Measurements from ENCODE around the gene VAMP2.

Gene VAMP2

DNA sequence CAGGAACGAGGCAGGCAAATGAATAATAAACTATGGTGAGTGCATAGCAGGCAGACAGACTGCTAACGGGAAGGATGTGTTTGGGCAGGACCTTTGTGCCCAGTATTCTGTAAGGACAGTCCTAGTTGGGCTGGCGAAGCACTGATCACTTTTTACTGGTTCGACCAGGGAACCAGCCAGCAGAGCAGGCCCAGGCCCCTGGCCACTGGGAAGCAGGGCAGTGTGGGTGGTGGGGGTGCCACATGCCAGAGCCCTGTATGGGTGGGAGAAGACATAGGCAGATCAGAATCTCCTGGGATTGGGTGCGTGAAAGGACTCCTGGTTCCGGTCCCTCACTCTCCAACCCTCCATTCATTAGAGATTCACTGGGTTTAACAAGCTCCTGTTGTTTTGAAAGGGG lies 4.0 kb upstream of the VAMP2 start:
- H3K9me2 ChIP-seq (replicated peaks; ENCODE audit: low read depth, low read length): no peaks in the 10 kb centered on the region
- no peaks in the 10 kb centered on the region for H3K36me3 ChIP-seq (ENCODE audit: insufficient read depth, low read length)
- peaks cover 19% of the 10 kb centered on the region for H3K4me1 ChIP-seq (ENCODE audit: insufficient read depth, low read length, poor library complexity, severe bottlenecking)
- no peaks in the 10 kb centered on the region; the same call in 1 of the 2 replicates for H3F3A ChIP-seq (ENCODE audit: low read depth)
- H2AFZ ChIP-seq (ENCODE audit: low read length): no peak overlapping the region
- peaks cover 4% of the 10 kb centered on the region for H3K27me3 ChIP-seq (ENCODE audit: insufficient read depth, low read length, poor library complexity, severe bottlenecking)
- H3K4me2 ChIP-seq (ENCODE audit: low read depth, low read length, poor library complexity, severe bottlenecking): no peak overlapping the region
- peaks cover 17% of the 10 kb centered on the region for H3K79me2 ChIP-seq (ENCODE audit: insufficient read depth, low read length)
- H4K20me1 ChIP-seq (ENCODE audit: insufficient read depth, low read length, poor library complexity, severe bottlenecking): peaks cover 10% of the 10 kb centered on the region
- no peak overlapping the region for H3K4me3 ChIP-seq (ENCODE audit: low read length, poor library complexity, severe bottlenecking)
- H3K9me3 ChIP-seq (ENCODE audit: insufficient read depth, low read depth, low read length): no peaks in the 10 kb centered on the region
- TF ChIP-seq, protein P1, sequence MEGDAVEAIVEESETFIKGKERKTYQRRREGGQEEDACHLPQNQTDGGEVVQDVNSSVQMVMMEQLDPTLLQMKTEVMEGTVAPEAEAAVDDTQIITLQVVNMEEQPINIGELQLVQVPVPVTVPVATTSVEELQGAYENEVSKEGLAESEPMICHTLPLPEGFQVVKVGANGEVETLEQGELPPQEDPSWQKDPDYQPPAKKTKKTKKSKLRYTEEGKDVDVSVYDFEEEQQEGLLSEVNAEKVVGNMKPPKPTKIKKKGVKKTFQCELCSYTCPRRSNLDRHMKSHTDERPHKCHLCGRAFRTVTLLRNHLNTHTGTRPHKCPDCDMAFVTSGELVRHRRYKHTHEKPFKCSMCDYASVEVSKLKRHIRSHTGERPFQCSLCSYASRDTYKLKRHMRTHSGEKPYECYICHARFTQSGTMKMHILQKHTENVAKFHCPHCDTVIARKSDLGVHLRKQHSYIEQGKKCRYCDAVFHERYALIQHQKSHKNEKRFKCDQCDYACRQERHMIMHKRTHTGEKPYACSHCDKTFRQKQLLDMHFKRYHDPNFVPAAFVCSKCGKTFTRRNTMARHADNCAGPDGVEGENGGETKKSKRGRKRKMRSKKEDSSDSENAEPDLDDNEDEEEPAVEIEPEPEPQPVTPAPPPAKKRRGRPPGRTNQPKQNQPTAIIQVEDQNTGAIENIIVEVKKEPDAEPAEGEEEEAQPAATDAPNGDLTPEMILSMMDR (conservative IDR thresholded peaks at IDR 0.05; ENCODE audit: low read length): no peak
- TF ChIP-seq EZH2phosphoT487 (IDR thresholded peaks at IDR 0.05; ENCODE audit: borderline replicate concordance): no peak
- H3K9ac ChIP-seq (ENCODE audit: low read depth, low read length, poor library complexity, severe bottlenecking): no peak overlapping the region

GRCh38 chr17:8164815-8165131 lies 2.0 kb upstream of the VAMP2 start:
- Histone ChIP-seq H3K9me3 (ENCODE audit: insufficient read depth, low read depth, low read length) (no peaks in the 10 kb centered on the region), H3K36me3 (ENCODE audit: insufficient read depth, low read length) (no peaks in the 10 kb centered on the region), H4K20me1 (ENCODE audit: insufficient read depth, low read length, poor library complexity, severe bottlenecking) (peaks cover 28% of the 10 kb centered on the region), H3K4me1 (ENCODE audit: insufficient read depth, low read length, poor library complexity, severe bottlenecking) (peaks cover 30% of the 10 kb centered on the region), H2AFZ (ENCODE audit: low read length) (no peak overlapping the region), H3F3A (ENCODE audit: low read depth) (peaks cover 2% of the 10 kb centered on the region; the same call in 1 of the 2 replicates), H3K9me2 (replicated peaks; ENCODE audit: low read depth, low read length) (no peaks in the 10 kb centered on the region), H3K27me3 (ENCODE audit: insufficient read depth, low read length, poor library complexity, severe bottlenecking) (peaks cover 4% of the 10 kb centered on the region), H3K9ac (ENCODE audit: low read depth, low read length, poor library complexity, severe bottlenecking) (peak overlapping the region; percentile 94), H3K4me3 (ENCODE audit: low read length, poor library complexity, severe bottlenecking) (no peak overlapping the region), H3K4me2 (ENCODE audit: low read depth, low read length, poor library complexity, severe bottlenecking) (no peak overlapping the region), H3K79me2 (ENCODE audit: insufficient read depth, low read length) (peaks cover 34% of the 10 kb centered on the region)
- no peak for TF ChIP-seq EZH2phosphoT487 (IDR thresholded peaks at IDR 0.05; ENCODE audit: borderline replicate concordance)
- TF ChIP-seq, protein P1 (conservative IDR thresholded peaks at IDR 0.05; ENCODE audit: low read length): no peak

- Histone ChIP-seq H3K36me3 (ENCODE audit: insufficient read depth, low read length) (no peaks in the 10 kb centered on the region), H3F3A (ENCODE audit: low read depth) (peaks cover 2% of the 10 kb centered on the region; the same call in 1 of the 2 replicates), H4K20me1 (ENCODE audit: insufficient read depth, low read length, poor library complexity, severe bottlenecking) (peaks cover 34% of the 10 kb centered on the region), H3K4me2 (ENCODE audit: low read depth, low read length, poor library complexity, severe bottlenecking) (peak overlapping the region; percentile 86), H3K27me3 (ENCODE audit: insufficient read depth, low read length, poor library complexity, severe bottlenecking) (peaks cover 4% of the 10 kb centered on the region), H3K4me3 (ENCODE audit: low read length, poor library complexity, severe bottlenecking) (peak overlapping the region; percentile 100), H3K4me1 (ENCODE audit: insufficient read depth, low read length, poor library complexity, severe bottlenecking) (peaks cover 36% of the 10 kb centered on the region), H3K9me2 (replicated peaks; ENCODE audit: low read depth, low read length) (no peaks in the 10 kb centered on the region), H3K9ac (ENCODE audit: low read depth, low read length, poor library complexity, severe bottlenecking) (peak overlapping the region; percentile 94), H3K79me2 (ENCODE audit: insufficient read depth, low read length) (peaks cover 39% of the 10 kb centered on the region), H3K9me3 (ENCODE audit: insufficient read depth, low read depth, low read length) (no peaks in the 10 kb centered on the region), H2AFZ (ENCODE audit: low read length) (peak overlapping the region; percentile 95; the same call in 1 of the 2 replicates)
- TF ChIP-seq, protein P1 (conservative IDR thresholded peaks at IDR 0.05; ENCODE audit: low read length): no peak
- TF ChIP-seq EZH2phosphoT487 (IDR thresholded peaks at IDR 0.05; ENCODE audit: borderline replicate concordance): no peak
These were observed 1.4 kb upstream of the VAMP2 start for GRCh38 chr17:8163978-8164814.

Data from Loucy (cell line).